ENCODE data around the gene FSD1L.
"Not testable (repeated sequence)": the region's sequence is repeated elsewhere in the genome, so short reads cannot be mapped to it uniquely, and the experiment has no call there.

Gene FSD1L

DNA sequence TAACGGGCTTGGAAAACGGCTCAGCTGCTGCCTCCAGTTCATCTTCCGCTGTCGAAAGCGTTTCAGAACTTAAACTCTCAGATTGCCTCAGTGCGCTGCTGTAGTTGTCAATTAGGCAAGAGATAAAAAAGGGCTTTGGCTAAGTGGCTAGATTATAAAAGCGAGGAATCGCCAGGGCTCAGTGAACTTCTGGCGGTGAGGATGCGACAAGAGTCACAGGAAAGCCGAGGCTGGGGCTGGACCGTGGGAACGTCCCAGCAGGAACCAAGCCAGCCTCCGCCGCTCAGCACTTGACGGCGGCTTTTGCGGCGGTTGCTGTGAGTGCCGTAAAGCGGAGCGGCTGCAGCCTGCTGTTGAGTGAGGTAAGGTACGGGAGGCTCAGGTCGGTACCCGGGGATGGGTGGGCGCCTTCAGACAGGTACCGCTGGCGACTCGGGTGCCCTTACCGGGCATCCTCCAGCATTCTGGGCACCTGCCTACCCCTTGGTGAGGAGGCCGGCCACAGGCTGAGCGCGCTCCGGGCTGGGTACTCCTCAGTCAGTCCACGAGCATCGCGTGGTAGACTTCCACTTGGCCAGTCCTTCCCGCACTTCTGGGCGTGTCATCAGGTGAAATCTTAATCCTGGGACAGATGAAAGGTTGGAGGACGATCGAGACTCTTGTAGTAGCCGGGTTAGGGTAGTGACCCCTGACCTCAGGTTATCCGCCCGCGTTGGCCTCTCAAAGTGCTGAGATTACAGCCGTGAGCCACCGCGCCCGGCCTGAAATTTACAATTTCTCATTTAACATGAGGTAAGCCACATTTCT, 110.2 kb downstream of the FSD1L start, which contains the start of gene FKTN:
Gene FKTN, plus strand, starts transcription at position 328 of the 807 bp plus-strand sequence. CDS start 16,902 bp downstream, outside the sequence.
- DNase-seq (ENCODE audit: low read depth in 2 of 2), result peak; percentile 70 to 78

DNA sequence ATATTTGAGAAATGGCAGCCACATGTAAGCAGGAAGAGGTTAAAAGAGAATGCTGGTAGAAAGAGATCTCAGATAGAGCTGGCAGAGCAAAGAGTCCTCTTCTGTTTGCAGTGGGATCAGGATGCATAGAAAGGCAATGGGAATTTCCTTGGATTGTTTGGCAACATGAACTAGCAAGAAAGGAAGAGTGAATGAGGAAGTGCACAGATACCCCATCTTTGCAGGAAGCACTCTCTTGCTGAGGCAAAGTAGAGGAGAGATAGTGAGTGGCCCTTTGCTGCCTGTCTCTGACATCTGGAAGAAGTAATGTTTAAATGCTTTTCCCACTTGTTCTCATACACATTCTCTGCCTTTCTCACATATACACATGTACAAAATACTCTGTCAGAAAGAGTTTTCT, 124.6 kb downstream of the FSD1L start:
- DNase-seq (ENCODE audit: low read depth in 2 of 2), result no peak

DNA sequence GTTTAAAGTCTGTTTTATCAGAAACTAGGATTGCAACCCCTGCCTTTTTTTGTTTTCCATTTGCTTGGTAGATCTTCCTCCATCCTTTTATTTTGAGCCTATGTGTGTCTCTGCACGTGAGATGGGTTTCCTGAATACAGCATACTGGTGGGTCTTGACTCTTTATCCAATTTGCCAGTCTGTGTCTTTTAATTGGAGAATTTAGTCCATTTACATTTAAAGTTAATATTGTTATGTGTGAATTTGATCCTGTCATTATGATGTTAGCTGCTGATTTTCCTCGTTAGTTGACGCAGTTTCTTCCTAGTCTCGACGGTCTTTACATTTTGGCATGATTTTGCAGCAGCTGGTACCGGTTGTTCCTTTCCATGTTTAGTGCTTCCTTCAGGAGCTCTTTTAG, 132.1 kb downstream of the FSD1L start:
- DNase-seq (ENCODE audit: low read depth in 2 of 2), result not testable (repeated sequence)

DNA sequence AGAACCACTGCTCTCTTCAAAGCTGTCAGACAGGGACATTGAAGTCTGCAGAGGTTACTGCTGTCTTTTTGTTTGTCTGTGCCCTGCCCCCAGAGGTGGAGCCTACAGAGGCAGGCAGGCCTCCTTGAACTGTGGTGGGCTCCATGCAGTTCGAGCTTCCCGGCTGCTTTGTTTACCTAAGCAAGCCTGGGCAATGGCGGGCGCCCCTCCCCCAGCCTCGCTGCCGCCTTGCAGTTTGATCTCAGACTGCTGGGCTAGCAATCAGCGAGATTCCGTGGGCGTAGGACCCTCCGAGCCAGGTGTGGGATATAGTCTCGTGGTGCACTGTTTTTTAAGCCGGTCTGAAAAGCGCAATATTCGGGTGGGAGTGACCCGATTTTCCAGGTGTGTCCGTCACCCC, 133.7 kb downstream of the FSD1L start:
- not testable (repeated sequence) for DNase-seq (ENCODE audit: low read depth in 2 of 2)

DNA sequence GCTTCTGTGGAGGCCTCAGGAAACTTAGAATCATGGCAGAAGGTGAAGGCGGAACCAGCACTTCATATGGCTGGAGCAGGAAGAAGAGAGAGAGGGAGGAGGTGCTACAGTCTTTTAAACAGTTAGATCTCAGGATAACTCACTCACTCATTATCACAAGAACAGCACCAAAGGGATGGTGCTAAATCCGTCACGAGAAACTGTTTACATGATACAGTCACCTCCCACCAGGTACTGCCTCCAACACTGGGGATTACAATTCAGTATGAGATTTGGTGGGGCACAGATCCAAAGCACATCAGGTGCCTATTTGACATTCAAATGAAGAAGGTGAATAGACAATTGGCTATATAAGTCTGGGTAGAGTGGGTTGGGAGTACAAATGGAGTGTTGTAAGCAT, 145.3 kb downstream of the FSD1L start:
- no peak for DNase-seq (ENCODE audit: low read depth in 2 of 2)

Measured in stimulated activated CD8-positive, alpha-beta memory T cell treated with anti-CD3 and anti-CD28 coated beads, Interleukin-2, amount 100 ng/mL, for 48 hours (primary cell).